ENCODE results near the gene MSRB1. TPM values are rescaled to one million over a fixed set of nuclear protein-coding genes. Genes with fewer than 3 reads are reported as not detected.

The MSRB1 gene
- total and polyA plus RNA-seq, 12 donors: 24.6 to 82.2 (median 35.6) TPM

DNA sequence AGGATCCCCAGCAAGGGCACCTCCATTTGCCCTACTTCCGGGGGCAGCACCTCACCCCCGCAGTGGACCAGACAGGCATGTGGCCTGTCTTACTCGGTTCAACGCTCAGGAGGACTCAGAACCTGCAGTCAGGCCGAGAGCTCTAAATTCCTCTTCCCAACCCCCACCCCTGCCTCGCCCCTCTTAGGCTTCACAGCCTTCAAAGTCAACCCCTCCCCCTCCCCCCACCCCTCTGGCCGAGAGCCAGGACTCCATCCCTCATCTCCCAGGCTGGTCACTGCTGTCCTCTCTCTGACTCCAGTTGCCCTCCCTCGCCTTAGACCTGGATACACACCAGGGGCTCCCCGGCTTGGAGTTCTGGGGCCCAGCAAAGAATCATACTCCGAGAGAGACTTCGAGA, 16.7 kb downstream of the MSRB1 start:
- H3K4me3 ChIP-seq: no peak overlapping the region
- intact Hi-C loops (cut with DNase I): loop anchor here in 4 of 10 donors (5.0 to 10.0 kb wide), 2 partner anchors 59 to 64 kb away; partner anchors contain the start of genes GFER (in 1 of the 4), NOXO1 (in 1 of the 4) and SYNGR3 (in 1 of the 4)
- ATAC-seq (no peak), DNase-seq (no peak)
- H3K4me1 ChIP-seq: peaks cover 0 to 19% (median 16%) of the 10 kb centered on the region in 9 donors
- WGBS, 2 donors: 57 to 64% methylated on average over 11 of the region's 11 CpGs
- no peaks in the 10 kb centered on the region for H3K36me3 ChIP-seq
- H3K27me3 ChIP-seq: peaks cover 0 to 43% (median 35%) of the 10 kb centered on the region in 7 donors
- TF ChIP-seq, protein P1, sequence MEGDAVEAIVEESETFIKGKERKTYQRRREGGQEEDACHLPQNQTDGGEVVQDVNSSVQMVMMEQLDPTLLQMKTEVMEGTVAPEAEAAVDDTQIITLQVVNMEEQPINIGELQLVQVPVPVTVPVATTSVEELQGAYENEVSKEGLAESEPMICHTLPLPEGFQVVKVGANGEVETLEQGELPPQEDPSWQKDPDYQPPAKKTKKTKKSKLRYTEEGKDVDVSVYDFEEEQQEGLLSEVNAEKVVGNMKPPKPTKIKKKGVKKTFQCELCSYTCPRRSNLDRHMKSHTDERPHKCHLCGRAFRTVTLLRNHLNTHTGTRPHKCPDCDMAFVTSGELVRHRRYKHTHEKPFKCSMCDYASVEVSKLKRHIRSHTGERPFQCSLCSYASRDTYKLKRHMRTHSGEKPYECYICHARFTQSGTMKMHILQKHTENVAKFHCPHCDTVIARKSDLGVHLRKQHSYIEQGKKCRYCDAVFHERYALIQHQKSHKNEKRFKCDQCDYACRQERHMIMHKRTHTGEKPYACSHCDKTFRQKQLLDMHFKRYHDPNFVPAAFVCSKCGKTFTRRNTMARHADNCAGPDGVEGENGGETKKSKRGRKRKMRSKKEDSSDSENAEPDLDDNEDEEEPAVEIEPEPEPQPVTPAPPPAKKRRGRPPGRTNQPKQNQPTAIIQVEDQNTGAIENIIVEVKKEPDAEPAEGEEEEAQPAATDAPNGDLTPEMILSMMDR (IDR thresholded peaks at IDR 0.05): no peak
- no peaks in the 10 kb centered on the region for H3K9me3 ChIP-seq
- no peak overlapping the region for H3K27ac ChIP-seq

DNA sequence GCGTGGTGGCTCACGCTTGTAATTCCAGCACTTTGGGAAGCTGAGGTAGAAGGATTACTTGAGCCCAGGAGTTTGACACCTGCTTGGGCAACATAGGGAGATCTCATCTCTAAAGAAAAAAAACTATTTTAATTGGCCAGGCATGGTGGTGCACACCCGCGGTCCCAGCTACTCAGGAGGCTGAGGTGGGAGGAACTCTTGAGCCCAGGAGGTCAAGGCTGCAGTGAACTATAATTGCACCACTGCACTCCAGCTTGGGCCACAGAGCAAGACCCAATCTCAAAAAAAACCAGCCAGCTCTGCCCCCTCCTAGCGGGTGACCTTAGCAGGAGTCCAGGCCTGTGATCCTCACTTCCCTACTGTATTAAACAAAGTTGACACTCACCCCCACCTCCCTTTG, 18.9 kb downstream of the MSRB1 start:
- ATAC-seq (no peak), DNase-seq (no peak)
- peaks cover 4 to 63% (median 54%) of the 10 kb centered on the region in 7 donors for H3K27me3 ChIP-seq
- H3K36me3 ChIP-seq: no peaks in the 10 kb centered on the region
- intact Hi-C loops (cut with DNase I): loop anchor here in 1 of 10 donors (10.0 kb wide), 1 partner anchor 61 kb away; the partner anchor contains the start of genes GFER, NOXO1 and SYNGR3
- 66 to 75% methylated on average over 5 of the region's 5 CpGs for WGBS, 2 donors
- TF ChIP-seq, protein P1 (IDR thresholded peaks at IDR 0.05): no peak
- H3K4me1 ChIP-seq: peaks cover 0 to 12% (median 8%) of the 10 kb centered on the region in 9 donors
- no peak overlapping the region for H3K27ac ChIP-seq
- no peaks in the 10 kb centered on the region for H3K9me3 ChIP-seq
- H3K4me3 ChIP-seq: no peak overlapping the region

DNA sequence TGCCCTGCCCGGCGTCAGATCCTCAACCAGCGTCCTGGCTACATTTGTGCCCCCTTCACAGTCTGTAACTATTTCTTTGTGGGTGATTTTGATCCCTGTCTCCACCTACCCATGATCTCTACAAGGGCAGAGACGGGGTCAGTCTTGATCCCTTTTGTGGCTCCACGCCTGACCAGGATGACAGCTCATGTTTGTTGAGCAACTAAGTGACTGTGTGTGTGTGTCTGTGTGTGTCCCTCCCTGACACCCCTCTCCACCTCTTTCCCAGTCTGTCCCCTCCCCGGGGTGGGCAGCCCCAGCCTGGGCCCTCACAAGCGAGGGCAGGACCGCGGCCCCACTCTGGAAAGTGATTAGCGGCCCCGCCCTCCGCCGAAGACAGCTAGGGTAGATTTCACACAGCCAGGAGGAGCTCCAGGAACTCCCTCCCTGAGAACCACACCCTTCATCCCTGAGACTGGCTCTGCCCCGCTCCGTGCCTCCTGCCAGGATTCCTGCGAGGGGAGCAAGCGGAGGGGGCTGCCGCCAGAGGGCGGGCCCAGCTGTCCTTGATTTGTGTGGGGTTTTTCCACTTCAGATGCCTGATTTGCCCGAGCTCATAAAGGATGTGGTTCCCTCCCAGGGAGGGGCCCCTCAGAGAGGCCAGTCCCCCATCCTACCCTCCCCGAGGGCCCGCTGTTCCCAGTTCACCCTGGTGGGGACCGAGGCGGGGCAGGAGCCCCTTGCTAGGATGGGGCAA, 19.5 kb downstream of the MSRB1 start:
- intact Hi-C loops (cut with DNase I): loop anchor here in 1 of 10 donors (10.0 kb wide), 1 partner anchor 61 kb away; the partner anchor contains the start of genes GFER, NOXO1 and SYNGR3
- no peaks in the 10 kb centered on the region for H3K36me3 ChIP-seq
- H3K4me3 ChIP-seq: no peak overlapping the region
- ATAC-seq: peak in 5 of 8 donors; percentile 13 to 45 (median 31)
- 14% methylated on average over 24 of the region's 24 CpGs for WGBS, 2 donors
- no peak for DNase-seq
- no peaks in the 10 kb centered on the region for H3K9me3 ChIP-seq
- H3K27ac ChIP-seq: no peak overlapping the region
- TF ChIP-seq, protein P1 (IDR thresholded peaks at IDR 0.05): peak in 5 of 9 donors; percentile 9 to 39 (median 15)
- peaks cover 0 to 14% (median 7%) of the 10 kb centered on the region in 9 donors for H3K4me1 ChIP-seq
- peaks cover 7 to 69% (median 60%) of the 10 kb centered on the region in 7 donors for H3K27me3 ChIP-seq

DNA sequence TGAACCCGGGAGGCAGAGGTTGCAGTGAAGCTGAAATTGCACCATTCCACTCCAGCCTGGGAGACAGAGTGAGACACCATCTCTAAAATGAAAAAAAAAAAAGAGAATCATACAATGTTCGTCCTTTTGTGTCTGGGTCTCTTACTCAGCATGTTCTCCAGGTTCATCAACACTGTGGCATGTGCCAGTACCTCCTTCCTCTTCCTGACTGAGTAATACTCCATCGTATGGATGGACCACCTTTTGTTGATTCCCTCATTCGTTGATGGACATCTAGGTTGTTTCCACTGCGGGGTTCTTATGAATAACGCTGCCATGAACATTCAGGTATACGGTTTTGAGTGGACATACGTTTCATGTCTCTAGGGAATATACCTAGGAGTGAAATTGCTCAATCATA, 20.6 kb downstream of the MSRB1 start:
- peaks cover 13 to 77% (median 69%) of the 10 kb centered on the region in 7 donors for H3K27me3 ChIP-seq
- 78% methylated on average over 8 of the region's 8 CpGs for WGBS, 2 donors
- H3K4me3 ChIP-seq: no peak overlapping the region
- no peaks in the 10 kb centered on the region for H3K36me3 ChIP-seq
- H3K4me1 ChIP-seq: peaks cover 0 to 15% (median 7%) of the 10 kb centered on the region in 9 donors
- no peak for DNase-seq
- no peak for ATAC-seq
- H3K9me3 ChIP-seq: no peaks in the 10 kb centered on the region
- intact Hi-C loops (cut with DNase I): loop anchor here in 1 of 10 donors (10.0 kb wide), 1 partner anchor 62 kb away; the partner anchor contains the start of genes GFER, NOXO1 and SYNGR3
- no peak overlapping the region for H3K27ac ChIP-seq
- TF ChIP-seq, protein P1 (IDR thresholded peaks at IDR 0.05): no peak
